KMS-11 (cell line): ENCODE results near the gene BRD4.

Source experiments
- H2AFZ ChIP-seq: fragments of 200-600 bp; sonication (generic); 2 replicates; pipeline ENCODE4 v1.6.1; 2016; ENCODE audit warnings: antibody characterized with exemption, mixed run types, low read depth
- H3K27ac ChIP-seq: fragments of 200-600 bp; sonication (generic); 2 replicates; pipeline ENCODE4 v1.6.1; 2016; ENCODE audit warnings: mild to moderate bottlenecking, mixed run types
- H3K27me3 ChIP-seq: fragments of 200-600 bp; sonication (generic); 2 replicates; pipeline ENCODE4 v1.6.1; 2017; ENCODE audit warnings: mild to moderate bottlenecking, low read depth, mixed run types, moderate library complexity; ENCODE audit not compliant: insufficient read depth
- H3K36me3 ChIP-seq: fragments of 200-600 bp; sonication (generic); 2 replicates; pipeline ENCODE4 v1.6.1; 2017; ENCODE audit warnings: mild to moderate bottlenecking, mixed run types; ENCODE audit not compliant: insufficient read depth
- H3K4me1 ChIP-seq: fragments of 200-600 bp; sonication (generic); 2 replicates; pipeline ENCODE4 v1.6.1; 2016; ENCODE audit warnings: mild to moderate bottlenecking, low read depth, mixed run types; ENCODE audit not compliant: poor library complexity, severe bottlenecking
- H3K4me2 ChIP-seq: fragments of 200-600 bp; sonication (generic); 2 replicates; pipeline ENCODE4 v1.7.0; 2016; ENCODE audit warnings: mild to moderate bottlenecking, mixed run types
- H3K4me3 ChIP-seq: fragments of 200-600 bp; sonication (generic); IDR thresholded peaks from 2 replicates; pipeline ENCODE4 v1.6.1; 2017; ENCODE audit warnings: low read depth, low read length, mixed read lengths; ENCODE audit not compliant: insufficient read depth
- H3K79me2 ChIP-seq: fragments of 200-600 bp; sonication (generic); 2 replicates; pipeline ENCODE4 v1.6.1; 2016; ENCODE audit warnings: low read depth, mixed run types; ENCODE audit not compliant: insufficient read depth
- H3K9ac ChIP-seq: fragments of 200-600 bp; sonication (generic); 2 replicates; pipeline ENCODE4 v1.6.1; 2016; ENCODE audit warnings: mild to moderate bottlenecking, mixed run types
- H4K20me1 ChIP-seq: fragments of 200-600 bp; sonication (generic); 2 replicates; pipeline ENCODE4 v1.6.1; 2016; ENCODE audit warnings: mild to moderate bottlenecking, mixed run types; ENCODE audit not compliant: insufficient read depth
- CTCF ChIP-seq: fragments of 200-600 bp; sonication (generic); conservative IDR thresholded peaks from 2 replicates; pipeline ENCODE4 v1.6.1; 2017; ENCODE audit warnings: low read depth, mild to moderate bottlenecking, antibody characterized with exemption, low read length, moderate library complexity, mixed read lengths

The BRD4 gene

GRCh38 chr19:15379083-15379998 lies 47.0 kb upstream of the BRD4 start, which contains the start of gene AKAP8:
TSS of gene AKAP8 (minus strand) at chr19:15379787. CDS start at chr19:15379731, 56 bp downstream.
- TF ChIP-seq CTCF = no peak

GRCh38 chr19:15378534-15379082 lies 46.3 kb upstream of the BRD4 start:
- H3K4me3 ChIP-seq = no peak overlapping the region
- H3K27ac ChIP-seq = peak overlapping the region; percentile 100
- H3K79me2 ChIP-seq = peaks cover 61% of the 10 kb centered on the region
- no peaks in the 10 kb centered on the region; the same call in 1 of the 2 replicates for H3K36me3 ChIP-seq
- H3K4me2 ChIP-seq = peak overlapping the region; percentile 98
- H4K20me1 ChIP-seq = no peaks in the 10 kb centered on the region
- peak overlapping the region; percentile 99 for H3K9ac ChIP-seq
- H2AFZ ChIP-seq = peak overlapping the region; percentile 52
- TF ChIP-seq CTCF = no peak
- H3K4me1 ChIP-seq = peaks cover 32% of the 10 kb centered on the region
- no peaks in the 10 kb centered on the region for H3K27me3 ChIP-seq

More at GRCh38 chr19:15379083-15379998, 47.0 kb upstream of the BRD4 start, which contains the start of gene AKAP8:
- Histone ChIP-seq H3K27me3 (no peaks in the 10 kb centered on the region), H3K4me1 (peaks cover 32% of the 10 kb centered on the region), H3K79me2 (peaks cover 53% of the 10 kb centered on the region), H2AFZ (peak within 1 kb of the TSS; percentile 52), H3K9ac (peak within 1 kb of the TSS; percentile 99), H3K4me2 (peak within 1 kb of the TSS; percentile 98), H3K4me3 (no peak within 1 kb of the TSS), H3K27ac (peak within 1 kb of the TSS; percentile 100), H4K20me1 (no peaks in the 10 kb centered on the region), H3K36me3 (no peaks in the 10 kb centered on the region; the same call in 1 of the 2 replicates)

DNA sequence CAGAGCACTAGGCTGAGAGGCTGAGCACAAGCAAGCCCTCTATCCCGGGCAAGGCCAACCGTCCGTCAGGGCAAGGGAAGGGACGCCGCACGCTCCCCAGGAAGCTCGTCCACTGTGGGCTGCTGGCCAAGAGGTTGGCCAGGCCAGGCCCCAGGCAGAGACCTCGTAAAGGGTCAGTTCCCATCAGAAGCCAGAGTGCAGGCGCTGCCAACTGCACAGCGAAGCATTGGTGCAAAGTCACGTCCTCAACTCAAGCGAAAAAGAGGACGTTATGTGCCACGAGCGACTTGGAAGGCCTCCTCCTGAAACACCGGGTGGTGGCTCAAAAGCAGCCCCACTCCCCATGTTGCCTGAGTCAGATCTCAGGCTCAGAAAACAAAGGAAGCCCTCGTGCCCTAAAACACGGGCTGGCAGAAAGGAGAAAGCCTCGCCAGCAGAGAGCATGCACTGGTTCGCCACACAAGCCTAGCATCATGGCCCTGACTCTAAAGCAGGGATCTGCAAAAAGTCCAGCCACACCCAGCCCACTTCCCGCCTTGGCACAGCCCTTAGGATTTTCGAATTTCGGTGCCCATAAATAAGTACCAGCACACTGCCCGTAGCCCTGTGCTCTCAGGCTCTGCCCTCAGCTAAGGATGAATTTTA lies 42.6 kb upstream of the BRD4 start:
- no peaks in the 10 kb centered on the region for H3K27me3 ChIP-seq
- no peak overlapping the region for H3K4me2 ChIP-seq
- H3K9ac ChIP-seq = no peak overlapping the region
- peaks cover 72% of the 10 kb centered on the region for H3K79me2 ChIP-seq
- H3K4me1 ChIP-seq = peaks cover 14% of the 10 kb centered on the region
- no peaks in the 10 kb centered on the region for H4K20me1 ChIP-seq
- no peaks in the 10 kb centered on the region; the same call in 1 of the 2 replicates for H3K36me3 ChIP-seq
- no peak overlapping the region for H3K27ac ChIP-seq
- no peak overlapping the region for H2AFZ ChIP-seq
- no peak for TF ChIP-seq CTCF
- no peak overlapping the region for H3K4me3 ChIP-seq

DNA sequence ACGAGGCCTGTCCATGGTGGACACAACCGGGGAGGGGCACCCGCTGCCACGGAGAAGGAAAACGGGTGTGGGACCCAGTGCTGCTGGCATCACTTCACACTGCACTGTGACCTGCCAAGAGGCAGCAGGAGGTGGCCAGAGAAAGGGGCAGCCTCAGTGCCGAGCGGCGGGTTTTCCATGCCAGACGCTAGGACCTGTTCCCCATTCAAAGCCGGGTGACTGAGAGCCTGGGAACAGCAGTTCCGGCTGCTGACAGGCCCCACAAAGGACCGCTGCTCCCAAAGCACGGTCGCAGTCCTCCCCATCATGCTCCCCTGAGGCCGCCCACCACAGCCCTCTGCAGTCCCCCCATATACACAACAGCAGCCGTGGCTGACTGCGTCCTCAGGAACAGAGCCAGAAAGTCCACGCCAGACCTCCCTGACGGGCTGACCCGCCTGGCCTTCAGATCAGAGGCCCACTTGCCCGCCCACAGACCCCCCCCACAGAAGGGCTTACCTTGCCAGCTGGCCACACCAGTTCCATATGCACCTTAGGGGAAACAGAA lies 41.8 kb upstream of the BRD4 start:
- TF ChIP-seq CTCF = no peak
- H4K20me1 ChIP-seq = no peaks in the 10 kb centered on the region
- H3K4me1 ChIP-seq = peaks cover 14% of the 10 kb centered on the region
- no peak overlapping the region for H3K27ac ChIP-seq
- no peaks in the 10 kb centered on the region for H3K27me3 ChIP-seq
- H3K4me3 ChIP-seq = no peak overlapping the region
- no peak overlapping the region for H3K9ac ChIP-seq
- no peak overlapping the region for H3K4me2 ChIP-seq
- no peaks in the 10 kb centered on the region; the same call in 1 of the 2 replicates for H3K36me3 ChIP-seq
- peaks cover 72% of the 10 kb centered on the region for H3K79me2 ChIP-seq
- H2AFZ ChIP-seq = no peak overlapping the region
